Measurements from ENCODE around the gene CNP.

Gene CNP

DNA sequence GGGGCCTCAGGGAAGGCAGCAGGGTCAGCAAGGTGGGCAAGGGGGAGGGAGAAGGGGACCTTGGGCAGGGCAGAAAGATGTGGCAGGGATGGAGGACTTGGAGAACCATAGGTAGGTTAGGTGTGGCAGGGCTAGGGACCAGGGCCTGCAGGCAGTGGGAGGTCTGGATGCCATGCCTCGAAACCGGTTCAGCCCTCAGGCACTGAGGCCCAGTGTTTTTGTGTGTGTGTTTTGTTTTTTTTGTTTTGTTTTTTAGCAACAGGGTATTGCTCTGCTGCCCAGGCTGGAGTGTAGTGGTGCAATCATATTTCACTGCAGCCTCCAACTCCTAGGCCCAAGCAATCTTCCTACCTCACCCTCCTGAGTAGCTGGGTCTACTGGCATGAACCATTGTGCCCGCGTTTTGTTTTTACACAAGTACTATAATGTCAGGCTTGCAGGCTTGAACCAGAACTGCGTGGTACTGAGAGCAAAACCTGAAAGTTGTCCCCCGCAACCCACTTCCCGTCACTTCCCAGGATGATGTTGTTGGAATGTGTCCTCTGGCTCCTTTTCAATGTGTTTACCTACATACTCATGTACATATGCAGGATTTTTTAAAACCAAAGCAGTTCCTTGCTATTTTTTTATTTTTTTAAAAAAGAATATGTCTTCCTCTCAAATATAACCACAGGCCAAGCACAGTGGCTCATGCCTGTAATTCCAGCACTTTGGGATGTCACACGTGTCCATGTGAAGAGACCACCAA lies 23.8 kb upstream of the CNP start:
- no peak for DNase-seq

DNA sequence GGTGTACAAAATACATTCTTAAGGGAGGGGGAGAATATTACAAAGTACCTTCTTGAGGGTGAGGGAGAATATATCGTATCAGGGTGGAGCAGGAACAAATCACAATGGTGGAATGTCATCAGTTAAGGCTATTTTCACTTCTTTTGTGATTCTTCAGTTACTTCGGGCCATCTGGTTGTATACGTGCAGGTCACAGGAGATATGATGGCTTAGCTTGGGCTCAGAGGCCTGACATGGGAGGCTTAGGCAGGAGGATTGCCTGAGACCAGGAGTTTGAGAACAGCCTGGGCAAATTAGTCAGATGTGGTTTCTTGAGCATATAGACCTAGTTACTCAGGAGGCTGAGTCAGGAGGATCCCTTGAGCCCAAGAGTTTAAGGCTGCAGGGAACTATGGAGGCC lies 23.1 kb upstream of the CNP start:
- no peak for DNase-seq

DNA sequence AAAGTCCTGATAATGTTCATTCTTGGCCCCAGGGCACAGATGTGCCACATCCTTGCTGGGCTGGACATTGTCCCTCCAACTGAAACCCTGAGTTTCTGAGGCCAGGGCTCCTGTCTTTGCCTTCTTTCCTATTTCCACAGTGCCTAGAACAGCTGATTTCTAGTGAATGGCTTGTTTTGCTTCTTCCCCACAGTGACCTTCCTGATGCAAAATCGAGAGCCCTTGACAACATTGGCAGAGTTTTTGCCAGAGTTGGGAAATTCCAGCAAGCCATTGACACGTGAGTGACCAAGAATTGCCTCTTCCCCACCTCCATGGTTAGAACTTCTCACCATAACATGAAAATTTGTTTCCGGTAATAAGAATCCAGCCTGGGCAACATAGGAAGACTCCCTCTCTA lies 21.7 kb upstream of the CNP start:
- DNase-seq = no peak

DNA sequence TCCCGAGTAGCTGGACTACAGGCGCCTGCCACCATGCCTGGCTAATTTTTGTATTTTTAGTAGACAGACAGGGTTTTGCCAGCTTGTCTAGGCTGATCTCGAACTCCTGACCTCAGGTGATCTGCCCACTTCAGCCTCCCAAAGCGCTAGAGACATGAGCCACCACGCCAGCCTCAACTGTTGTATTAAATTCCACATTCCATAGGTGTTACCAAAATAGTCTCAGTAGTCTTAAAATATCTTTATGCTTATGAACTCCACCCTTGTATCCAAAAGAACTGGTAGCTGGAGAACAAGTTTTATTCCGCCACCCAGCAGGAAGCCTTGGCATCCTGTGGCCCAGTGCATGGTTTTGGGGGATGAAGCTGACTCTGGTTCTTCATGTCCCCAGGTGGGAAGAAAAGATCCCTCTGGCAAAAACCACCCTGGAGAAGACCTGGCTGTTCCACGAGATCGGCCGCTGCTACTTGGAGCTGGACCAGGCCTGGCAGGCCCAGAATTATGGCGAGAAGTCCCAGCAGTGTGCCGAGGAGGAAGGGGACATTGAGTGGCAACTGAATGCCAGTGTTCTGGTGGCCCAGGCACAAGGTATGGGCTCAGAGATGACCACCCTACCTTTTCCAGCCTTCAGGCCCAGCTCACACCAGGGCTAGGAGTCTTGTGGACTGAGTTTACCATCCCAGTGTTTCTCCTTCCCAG lies 17.7 kb upstream of the CNP start:
- DNase-seq = no peak

DNA sequence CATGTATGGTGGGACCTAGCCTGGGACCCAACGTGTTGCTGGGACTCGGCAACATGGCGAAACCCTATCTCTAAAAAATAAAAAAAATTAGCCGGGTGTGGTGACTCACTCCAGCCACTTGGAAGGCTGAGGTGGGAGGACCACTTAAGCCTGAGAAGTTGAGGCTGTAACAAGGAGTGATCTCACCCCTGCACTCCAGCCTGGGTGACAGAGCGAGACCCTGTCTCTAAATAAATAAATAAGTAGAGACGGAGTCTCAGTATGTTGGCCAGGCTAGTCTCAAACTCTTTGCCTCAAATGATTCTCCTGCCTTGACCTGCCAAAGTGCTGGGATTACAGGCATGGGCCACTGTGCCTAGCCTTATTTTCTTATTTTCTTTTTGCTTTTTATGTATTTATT lies 10.1 kb upstream of the CNP start:
- no peak for DNase-seq

GRCh38 chr17:41957031-41957868 lies 9.3 kb upstream of the CNP start:
- DNase-seq = no peak

DNA sequence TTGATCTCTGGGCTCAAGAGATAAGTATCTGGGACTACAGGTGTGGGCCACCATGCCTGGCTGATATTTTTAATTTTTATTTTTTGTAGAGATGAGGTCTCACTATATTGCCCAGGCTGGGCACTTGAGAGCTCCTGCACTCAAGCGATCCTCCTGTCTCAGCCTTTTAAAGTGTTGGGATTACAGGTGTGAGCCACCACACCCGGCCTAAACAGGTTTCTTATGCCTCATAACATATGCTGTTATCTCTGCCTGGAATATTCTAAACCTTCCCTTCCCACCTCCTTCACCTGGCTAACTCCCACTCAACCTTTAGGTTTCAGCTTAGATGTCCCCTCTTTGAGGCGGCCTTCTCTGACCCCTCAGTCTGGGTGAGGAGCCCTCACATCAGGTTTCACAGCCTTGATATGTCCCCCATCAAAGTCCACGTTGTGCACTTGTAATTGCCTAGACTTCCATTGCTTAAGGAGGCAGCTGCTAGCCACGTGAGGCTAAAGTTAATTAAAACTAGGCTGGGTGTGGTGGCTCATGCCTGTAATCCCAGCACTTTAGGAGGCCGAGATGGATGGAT lies 8.6 kb upstream of the CNP start:
- DNase-seq = no peak

- DNase-seq = no peak
Observed at GRCh38 chr17:41959030-41959335, 7.6 kb upstream of the CNP start.

- DNase-seq = no peak
Observed at GRCh38 chr17:41959336-41960095, 7.1 kb upstream of the CNP start.

DNA sequence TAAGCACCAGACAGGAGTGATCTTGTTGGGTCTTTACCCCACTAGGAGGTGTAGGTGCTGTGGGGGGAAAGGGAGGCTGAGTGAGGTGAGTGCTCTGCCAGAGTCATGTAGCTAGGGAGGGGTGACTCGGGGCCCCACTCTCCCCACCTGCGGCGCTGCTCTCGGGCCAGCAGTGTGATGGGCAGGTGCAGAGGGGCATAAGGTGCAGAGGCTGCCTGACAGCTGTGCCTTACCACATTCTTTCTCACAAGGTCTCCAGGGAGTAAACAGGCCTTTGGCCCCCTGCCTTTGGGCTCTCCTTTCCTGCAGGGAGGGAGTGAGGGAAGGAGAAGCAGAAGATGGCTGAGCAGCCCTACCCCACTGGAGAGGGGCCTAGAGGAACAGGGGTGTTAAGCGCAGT lies 4.5 kb upstream of the CNP start:
- no peak for DNase-seq

GRCh38 chr17:41962768-41963434 lies 3.7 kb upstream of the CNP start:
- no peak for DNase-seq

- DNase-seq = no peak
Observed at GRCh38 chr17:41965694-41966462, 717 bp upstream of the CNP start.

DNA sequence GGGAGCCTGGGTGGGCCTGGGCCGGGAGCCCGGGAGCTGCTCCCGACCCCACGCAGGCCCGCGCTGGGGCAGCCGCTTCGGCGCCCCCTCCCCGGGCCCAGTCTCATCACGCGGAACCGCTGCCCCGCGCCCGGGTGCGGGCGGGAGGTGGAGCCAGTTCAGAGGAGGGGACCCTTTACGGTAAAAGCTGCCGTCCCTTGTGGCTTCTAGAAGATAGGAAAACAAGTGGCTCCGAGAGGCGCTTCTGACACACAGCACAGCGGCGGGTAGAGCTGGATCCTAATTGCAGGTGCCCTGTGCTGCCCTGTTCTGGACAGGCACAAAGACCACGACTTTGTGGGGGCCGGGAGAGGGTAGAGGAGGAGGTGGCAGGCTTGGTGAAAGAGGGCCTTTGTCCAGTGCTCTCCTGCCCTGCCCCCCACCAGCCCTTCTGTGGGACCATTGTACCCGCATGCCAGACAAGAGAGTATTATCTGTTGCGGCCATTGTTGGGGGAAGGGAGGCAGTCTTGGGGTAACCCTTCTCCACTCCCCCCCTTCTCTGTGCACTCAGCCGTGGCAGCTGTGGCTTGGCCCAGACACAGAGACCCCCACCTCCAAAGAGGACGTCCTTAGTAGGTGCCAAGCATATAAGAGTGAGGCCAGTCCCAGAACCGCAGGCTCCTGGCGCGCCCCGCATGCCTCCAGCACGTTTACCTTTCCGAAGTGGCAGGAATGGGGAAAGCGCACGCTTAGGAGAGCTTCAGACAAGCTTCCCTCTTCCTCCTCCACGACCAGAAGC lies 736 bp downstream of the CNP start:
- no peak for DNase-seq

DNA sequence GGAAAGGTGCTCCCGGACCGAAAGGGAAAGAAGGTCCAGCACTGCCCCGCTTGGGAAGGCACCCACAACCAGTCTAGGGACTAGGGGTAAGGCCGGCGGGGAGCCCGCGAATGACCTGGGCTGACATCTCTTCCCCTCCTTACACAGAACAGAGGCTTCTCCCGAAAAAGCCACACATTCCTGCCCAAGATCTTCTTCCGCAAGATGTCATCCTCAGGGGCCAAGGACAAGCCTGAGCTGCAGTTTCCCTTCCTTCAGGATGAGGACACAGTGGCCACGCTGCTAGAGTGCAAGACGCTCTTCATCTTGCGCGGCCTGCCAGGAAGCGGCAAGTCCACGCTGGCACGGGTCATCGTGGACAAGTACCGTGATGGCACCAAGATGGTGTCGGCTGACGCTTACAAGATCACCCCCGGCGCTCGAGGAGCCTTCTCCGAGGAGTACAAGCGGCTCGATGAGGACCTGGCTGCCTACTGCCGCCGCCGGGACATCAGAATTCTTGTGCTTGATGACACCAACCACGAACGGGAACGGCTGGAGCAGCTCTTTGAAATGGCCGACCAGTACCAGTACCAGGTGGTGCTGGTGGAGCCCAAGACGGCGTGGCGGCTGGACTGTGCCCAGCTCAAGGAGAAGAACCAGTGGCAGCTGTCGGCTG lies 1.5 kb downstream of the CNP start:
- no peak for DNase-seq

GRCh38 chr17:41968676-41969075 lies 2.1 kb downstream of the CNP start:
- DNase-seq = no peak

GRCh38 chr17:41970901-41971331 lies 4.3 kb downstream of the CNP start:
- DNase-seq = no peak

DNA sequence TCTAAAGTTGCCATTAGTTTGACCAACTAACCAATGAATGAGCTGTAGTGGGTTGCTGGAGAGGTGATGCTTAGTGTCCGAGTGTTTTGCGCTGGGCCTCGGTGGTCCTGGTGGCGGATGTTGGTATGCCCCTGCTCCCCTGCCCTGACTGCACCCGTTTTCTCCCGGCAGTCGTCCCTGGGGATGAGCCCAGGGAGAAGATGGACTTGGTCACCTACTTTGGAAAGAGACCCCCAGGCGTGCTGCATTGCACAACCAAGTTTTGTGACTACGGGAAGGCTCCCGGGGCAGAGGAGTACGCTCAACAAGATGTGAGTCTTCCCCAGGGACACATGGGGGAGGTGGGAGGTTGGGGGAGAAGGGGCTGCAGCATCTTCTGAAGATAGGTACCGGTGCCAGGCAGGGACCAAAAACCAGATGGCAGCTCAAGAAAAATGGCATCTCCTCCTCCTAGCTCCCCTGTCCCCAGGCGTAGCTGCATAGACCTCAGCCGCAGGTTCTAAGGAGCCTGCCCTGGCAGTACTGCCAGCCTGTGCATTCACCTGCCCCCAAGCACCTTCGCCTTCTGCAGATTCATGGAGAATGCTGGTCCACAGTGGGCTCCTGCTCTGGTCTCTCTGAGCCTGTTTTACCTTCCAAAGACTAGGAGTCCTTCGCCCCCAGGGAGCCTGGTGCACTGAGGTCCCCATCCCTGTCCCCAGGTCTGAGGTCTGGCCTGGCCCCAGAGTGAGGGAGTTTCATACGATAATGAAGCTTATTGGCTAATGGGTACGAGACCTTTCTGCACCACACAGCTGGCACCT lies 5.3 kb downstream of the CNP start:
- DNase-seq = no peak

- DNase-seq = no peak
Observed at GRCh38 chr17:41972571-41973407, 6.2 kb downstream of the CNP start.

Data from amniotic stem cell (primary cell).